ENCODE measurements around the gene ETF1. TPM values are rescaled to one million over a fixed set of nuclear protein-coding genes. Genes with fewer than 3 reads are reported as not detected.
"Not testable (repeated sequence)": the region's sequence is repeated elsewhere in the genome, so short reads cannot be mapped to it uniquely, and the experiment has no call there.

The ETF1 gene
- total RNA-seq, 4 donors from 2014 or later = 64.2 to 92.2 (median 81.3) TPM

- 99% methylated on average over 5 of the region's 5 CpGs for WGBS, 2 donors
Observed at GRCh38 chr5:138523406-138523805, 19.6 kb downstream of the ETF1 start.

DNA sequence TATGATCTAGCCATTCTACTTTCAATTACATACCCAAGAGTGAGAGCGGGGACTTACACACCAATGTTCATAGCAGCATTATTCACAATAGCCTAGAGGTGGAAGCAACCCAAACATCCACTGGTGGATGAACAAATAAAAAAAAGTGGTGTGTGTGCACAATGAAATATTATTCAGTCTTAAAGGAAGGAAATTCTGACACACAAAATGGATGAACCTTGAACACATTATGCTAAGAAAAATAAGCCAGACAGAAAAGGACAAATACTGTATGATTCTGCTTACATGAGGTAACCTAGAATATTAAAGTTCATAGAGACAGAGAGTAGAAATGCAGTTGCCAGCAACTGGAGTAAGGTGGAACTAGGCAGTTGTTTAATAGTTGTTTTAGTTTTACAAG lies 22.1 kb downstream of the ETF1 start:
- 94 to 96% methylated on average over 1 of the region's 1 CpG for WGBS, 2 donors
- no peak overlapping the region for H3K4me3 ChIP-seq (ENCODE audit: low read depth, poor library complexity, severe bottlenecking)
- DNase-seq (ENCODE audit: low spot score in 2 of 2) = no peak
- intact Hi-C loops (cut with DNase I; ENCODE audit: low total_unique reads) = no loop called here
- TF ChIP-seq CTCF (IDR thresholded peaks at IDR 0.05) (no peak), POLR2A (IDR thresholded peaks at IDR 0.05) (no peak)

More at GRCh38 chr5:138523406-138523805, 19.6 kb downstream of the ETF1 start:
- intact Hi-C loops (cut with DNase I; ENCODE audit: low total_unique reads) = no loop called here
- no peak for DNase-seq (ENCODE audit: low spot score in 2 of 2)
- no peak overlapping the region for H3K4me3 ChIP-seq (ENCODE audit: low read depth, poor library complexity, severe bottlenecking)
- TF ChIP-seq CTCF (IDR thresholded peaks at IDR 0.05) = no peak
- no peak for TF ChIP-seq POLR2A (IDR thresholded peaks at IDR 0.05)

DNA sequence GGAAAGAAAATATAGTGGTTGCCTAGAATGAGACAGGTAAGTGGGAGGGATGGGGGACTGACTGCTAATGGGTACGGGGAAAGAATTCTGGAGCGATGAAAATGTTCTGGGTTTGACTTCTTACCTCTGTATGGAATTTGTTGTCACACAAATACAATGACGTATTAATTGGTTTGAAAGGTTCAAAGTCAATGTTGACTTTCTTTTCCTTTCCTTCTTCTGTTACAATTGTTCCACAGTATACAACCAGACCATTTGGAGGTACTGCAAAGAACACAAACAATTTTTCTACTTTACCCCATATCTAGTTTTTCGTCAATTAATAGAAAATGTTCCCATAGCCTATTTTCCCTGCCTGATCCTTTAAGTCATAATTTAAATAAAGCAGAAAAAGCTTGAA lies 25.6 kb downstream of the ETF1 start:
- H3K4me3 ChIP-seq (ENCODE audit: low read depth, poor library complexity, severe bottlenecking) = no peak overlapping the region
- intact Hi-C loops (cut with DNase I; ENCODE audit: low total_unique reads) = no loop called here
- 94 to 96% methylated on average over 4 of the region's 4 CpGs for WGBS, 2 donors
- TF ChIP-seq POLR2A (IDR thresholded peaks at IDR 0.05) (no peak), CTCF (IDR thresholded peaks at IDR 0.05) (no peak)
- no peak for DNase-seq (ENCODE audit: low spot score in 2 of 2)

GRCh38 chr5:138515556-138516245 lies 27.3 kb downstream of the ETF1 start:
- 53 to 76% methylated on average over 3 of the region's 3 CpGs for WGBS, 2 donors
- no peak for DNase-seq (ENCODE audit: low spot score in 2 of 2)
- intact Hi-C loops (cut with DNase I; ENCODE audit: low total_unique reads) = no loop called here
- TF ChIP-seq POLR2A (IDR thresholded peaks at IDR 0.05) (no peak), CTCF (IDR thresholded peaks at IDR 0.05) (no peak)
- no peak overlapping the region for H3K4me3 ChIP-seq (ENCODE audit: low read depth, poor library complexity, severe bottlenecking)

DNA sequence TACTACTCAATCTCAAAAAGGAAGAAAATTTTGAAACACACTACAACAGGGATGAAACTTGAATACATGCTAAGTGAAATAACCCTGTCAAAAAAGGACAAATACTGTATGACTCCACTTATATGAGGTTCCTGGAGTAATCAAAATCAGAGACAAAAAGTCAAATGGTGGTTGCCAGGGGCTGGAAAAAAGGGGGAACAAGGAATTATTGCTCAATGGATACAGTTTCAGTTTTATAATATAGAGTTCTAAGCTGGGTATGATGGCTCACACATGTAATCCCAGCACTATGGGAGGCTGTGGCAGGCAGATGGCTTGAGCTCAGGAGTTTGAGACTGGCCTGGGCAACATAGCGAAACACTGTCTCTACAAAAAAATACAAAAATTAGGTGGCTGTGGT lies 29.0 kb downstream of the ETF1 start:
- no peak for DNase-seq (ENCODE audit: low spot score in 2 of 2)
- intact Hi-C loops (cut with DNase I; ENCODE audit: low total_unique reads) = no loop called here
- TF ChIP-seq CTCF (IDR thresholded peaks at IDR 0.05) (no peak), POLR2A (IDR thresholded peaks at IDR 0.05) (no peak)
- WGBS, 2 donors = 93 to 96% methylated on average over 1 of the region's 1 CpG
- H3K4me3 ChIP-seq (ENCODE audit: low read depth, poor library complexity, severe bottlenecking) = no peak overlapping the region

GRCh38 chr5:138508958-138509357 lies 34.1 kb downstream of the ETF1 start:
- H3K4me3 ChIP-seq (ENCODE audit: low read depth, poor library complexity, severe bottlenecking) = no peak overlapping the region
- WGBS, 2 donors = 44 to 45% methylated on average over 3 of the region's 3 CpGs
- intact Hi-C loops (cut with DNase I; ENCODE audit: low total_unique reads) = no loop called here
- TF ChIP-seq POLR2A (IDR thresholded peaks at IDR 0.05) (no peak), CTCF (IDR thresholded peaks at IDR 0.05) (no peak)
- no peak for DNase-seq (ENCODE audit: low spot score in 2 of 2)

DNA sequence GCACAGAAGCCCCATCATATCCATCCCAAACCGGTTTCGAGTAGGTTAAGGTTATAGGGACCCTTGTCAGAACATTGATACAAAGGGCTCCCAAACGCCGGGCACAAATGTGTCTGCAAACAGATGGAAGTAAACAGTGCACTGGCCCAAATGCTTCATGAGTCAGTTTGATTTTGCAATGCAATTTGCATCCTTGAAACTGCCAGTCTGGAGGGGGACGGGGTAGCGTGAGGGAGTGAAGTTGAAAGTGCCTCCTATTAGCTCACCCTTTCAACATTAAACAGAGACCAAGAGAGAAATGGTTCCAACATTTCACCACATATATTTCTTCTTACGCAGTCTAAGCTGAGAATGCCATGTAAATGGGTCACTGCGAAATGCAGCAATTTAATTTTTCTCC lies 35.6 kb downstream of the ETF1 start:
- DNase-seq (ENCODE audit: low spot score in 2 of 2) = peak; percentile 50 to 90
- intact Hi-C loops (cut with DNase I; ENCODE audit: low total_unique reads); H3K4me3 ChIP-seq (ENCODE audit: low read depth, poor library complexity, severe bottlenecking): not testable (repeated sequence)
- 57 to 67% methylated on average over 8 of the region's 8 CpGs for WGBS, 2 donors
